Neural crest cell (in vitro differentiated cells): ENCODE results near the gene METAP1D. TPM values are rescaled to one million over a fixed set of nuclear protein-coding genes. Genes with fewer than 3 reads are reported as not detected.

Experiments
- DNase-seq: peaks from one replicate; pipeline ENCODE4 v3.0.0; 2021; ENCODE audit warnings: low read depth, mixed read lengths, low spot score
- H3K27ac Mint-ChIP-seq: one replicate; pipeline ENCODE4 v1.8.0; 2021; ENCODE audit warnings: mild to moderate bottlenecking, mixed read lengths; ENCODE audit not compliant: unreplicated experiment
- H3K27me3 Mint-ChIP-seq: 2 replicates; pipeline ENCODE4 v1.8.0; 2021; ENCODE audit warnings: low read depth, mild to moderate bottlenecking, mixed read lengths
- H3K36me3 Mint-ChIP-seq: 2 replicates; pipeline ENCODE4 v1.8.0; 2021; ENCODE audit warnings: low read depth, mild to moderate bottlenecking, mixed read lengths
- H3K4me1 Mint-ChIP-seq: 2 replicates; pipeline ENCODE4 v1.8.0; 2021; ENCODE audit warnings: mixed read lengths
- H3K4me3 Mint-ChIP-seq: one replicate; pipeline ENCODE4 v1.8.0; 2021; ENCODE audit warnings: mild to moderate bottlenecking, mixed read lengths
- H3K9me3 Mint-ChIP-seq: 2 replicates; pipeline ENCODE4 v1.8.0; 2021; ENCODE audit warnings: mixed read lengths
- CTCF ChIP-seq: fragments of 200-600 bp; sonication (generic); conservative IDR thresholded peaks from 2 replicates; pipeline ENCODE4 v1.5.0; 2021; ENCODE audit warnings: antibody characterized with exemption, mild to moderate bottlenecking
- total RNA-seq: library from RNA; stranded (reverse); gene quantifications from 2 replicates; pipeline ENCODE4 v1.2.1, GENCODE V29; 2021

The METAP1D gene
- total RNA-seq, 1 donor from 2014 or later = 11.0 TPM

- Mint-ChIP-seq H3K27me3 (no peaks in the 10 kb centered on the region), H3K4me1 (peaks cover 33% of the 10 kb centered on the region), H3K4me3 (no peak overlapping the region), H3K27ac (no peak overlapping the region), H3K36me3 (peaks cover 10% of the 10 kb centered on the region), H3K9me3 (no peaks in the 10 kb centered on the region)
- no peak for TF ChIP-seq CTCF
- DNase-seq = no peak
Observed at GRCh38 chr2:171965661-171966060, 34.1 kb upstream of the METAP1D start.

- no peaks in the 10 kb centered on the region for H3K9me3 Mint-ChIP-seq
- H3K36me3 Mint-ChIP-seq = peaks cover 10% of the 10 kb centered on the region
- H3K4me3 Mint-ChIP-seq = no peak overlapping the region
Observed at GRCh38 chr2:171966235-171966634, 33.5 kb upstream of the METAP1D start.

GRCh38 chr2:171966688-171967087, 33.1 kb upstream of the METAP1D start:
- no peak overlapping the region for H3K27ac Mint-ChIP-seq
- H3K4me1 Mint-ChIP-seq = peaks cover 30% of the 10 kb centered on the region
- no peak overlapping the region for H3K4me3 Mint-ChIP-seq
- no peak for DNase-seq
- TF ChIP-seq CTCF = no peak
- no peaks in the 10 kb centered on the region for H3K27me3 Mint-ChIP-seq
- no peaks in the 10 kb centered on the region for H3K9me3 Mint-ChIP-seq
- H3K36me3 Mint-ChIP-seq = peaks cover 12% of the 10 kb centered on the region

More at GRCh38 chr2:171966235-171966634, 33.5 kb upstream of the METAP1D start:
- H3K27me3 Mint-ChIP-seq = no peaks in the 10 kb centered on the region
- TF ChIP-seq CTCF = no peak
- no peak overlapping the region for H3K27ac Mint-ChIP-seq
- peaks cover 31% of the 10 kb centered on the region for H3K4me1 Mint-ChIP-seq
- no peak for DNase-seq

- no peak for TF ChIP-seq CTCF
- Mint-ChIP-seq H3K27ac (no peak overlapping the region), H3K9me3 (no peaks in the 10 kb centered on the region), H3K27me3 (no peaks in the 10 kb centered on the region), H3K4me3 (no peak overlapping the region), H3K36me3 (peaks cover 20% of the 10 kb centered on the region), H3K4me1 (peaks cover 30% of the 10 kb centered on the region)
- DNase-seq = no peak
Observed at GRCh38 chr2:171968509-171968908, 31.2 kb upstream of the METAP1D start.

- Mint-ChIP-seq H3K9me3 (peaks cover 2% of the 10 kb centered on the region), H3K36me3 (peaks cover 24% of the 10 kb centered on the region), H3K27me3 (no peaks in the 10 kb centered on the region), H3K27ac (no peak overlapping the region), H3K4me3 (no peak overlapping the region), H3K4me1 (peaks cover 5% of the 10 kb centered on the region)
- no peak for DNase-seq
- TF ChIP-seq CTCF = no peak
Observed at GRCh38 chr2:171972329-171972982, 27.3 kb upstream of the METAP1D start.
